ENCODE measurements around the gene DIPK2B. TPM values are rescaled to one million over a fixed set of nuclear protein-coding genes. Genes with fewer than 3 reads are reported as not detected.
A peak's percentile ranks its signal among the peaks of the same experiment; 100 is the strongest.

The DIPK2B gene
- total RNA-seq (2014; rRNA removed; shearing (Covaris generic)) (not detected in 2 replicates), polyA plus RNA-seq (2016; fragmentation: Nextera tagmentation; extraction: Ambion mirVana) (not detected in 2 replicates)

GRCh38 chrX:45200741-45201234, at the start of gene DIPK2B:
DIPK2B (minus strand) TSS chrX:45200876; CDS start chrX:45200826, 50 bp downstream.
- Histone ChIP-seq H3K9me3 (ENCODE audit: low read depth) (no peaks in the 10 kb centered on the region), H3K9me2 (ENCODE audit: insufficient read depth) (no peaks in the 10 kb centered on the region), H3K27me3 (replicated peaks; ENCODE audit: insufficient read depth) (no peaks in the 10 kb centered on the region), H3K27ac (no peak within 1 kb of the TSS), H3K4me2 (ENCODE audit: unreplicated experiment) (no peak within 1 kb of the TSS), H3K79me2 (ENCODE audit: insufficient read depth) (no peaks in the 10 kb centered on the region), H4K20me1 (ENCODE audit: insufficient read depth) (no peaks in the 10 kb centered on the region), H2AFZ (no peak within 1 kb of the TSS), H3F3A (ENCODE audit: insufficient read depth) (no peaks in the 10 kb centered on the region), H3K4me3 (no peak within 1 kb of the TSS), H3K36me3 (ENCODE audit: low read depth) (no peaks in the 10 kb centered on the region), H3K9ac (no peak within 1 kb of the TSS), H3K4me1 (ENCODE audit: insufficient read depth) (no peaks in the 10 kb centered on the region)
- TF ChIP-seq EZH2phosphoT487 (IDR thresholded peaks at IDR 0.05; ENCODE audit: insufficient read depth, low read depth) (no peak), EZH2 (IDR thresholded peaks at IDR 0.05; ENCODE audit: insufficient read depth, poor library complexity, severe bottlenecking) (no peak)
- in situ Hi-C loops (cut with MboI) = no loop called here
- WGBS, 2 experiments (ENCODE audit: low coverage in 1 of 2, low lambda C conversion rate in 2 of 2, missing lambda C conversion rate in 2 of 2) = 90 to 92% methylated on average over 7 to 9 of the region's 9 CpGs
- DNase-seq = no peak

GRCh38 chrX:45240301-45240700, 39.6 kb upstream of the DIPK2B start:
- no peak overlapping the region for H3K4me2 ChIP-seq (ENCODE audit: unreplicated experiment)
- H3K27me3 ChIP-seq (replicated peaks; ENCODE audit: insufficient read depth) = no peaks in the 10 kb centered on the region
- no peaks in the 10 kb centered on the region for H3K79me2 ChIP-seq (ENCODE audit: insufficient read depth)
- in situ Hi-C loops (cut with MboI) = no loop called here
- no peaks in the 10 kb centered on the region for H3F3A ChIP-seq (ENCODE audit: insufficient read depth)
- no peak overlapping the region for H3K27ac ChIP-seq
- H3K9me3 ChIP-seq (ENCODE audit: low read depth) = no peaks in the 10 kb centered on the region
- no peak for DNase-seq
- no peak overlapping the region for H3K9ac ChIP-seq
- whole genome bisulfite sequencing, 2 experiments (ENCODE audit: low coverage in 1 of 2, low lambda C conversion rate in 2 of 2, missing lambda C conversion rate in 2 of 2) = 75 to 77% methylated on average over 4 of the region's 4 CpGs
- H4K20me1 ChIP-seq (ENCODE audit: insufficient read depth) = no peaks in the 10 kb centered on the region
- H3K4me3 ChIP-seq = no peak overlapping the region
- H3K9me2 ChIP-seq (ENCODE audit: insufficient read depth) = no peaks in the 10 kb centered on the region
- H3K4me1 ChIP-seq (ENCODE audit: insufficient read depth) = no peaks in the 10 kb centered on the region
- TF ChIP-seq EZH2 (IDR thresholded peaks at IDR 0.05; ENCODE audit: insufficient read depth, poor library complexity, severe bottlenecking) (no peak), EZH2phosphoT487 (IDR thresholded peaks at IDR 0.05; ENCODE audit: insufficient read depth, low read depth) (no peak)
- no peak overlapping the region for H2AFZ ChIP-seq
- H3K36me3 ChIP-seq (ENCODE audit: low read depth) = no peaks in the 10 kb centered on the region

GRCh38 chrX:45238489-45238888, 37.8 kb upstream of the DIPK2B start:
- no peak for TF ChIP-seq EZH2phosphoT487 (IDR thresholded peaks at IDR 0.05; ENCODE audit: insufficient read depth, low read depth)
- TF ChIP-seq EZH2 (IDR thresholded peaks at IDR 0.05; ENCODE audit: insufficient read depth, poor library complexity, severe bottlenecking) = no peak
- H2AFZ ChIP-seq = no peak overlapping the region
- no peaks in the 10 kb centered on the region for H3K9me3 ChIP-seq (ENCODE audit: low read depth)
- H3K9me2 ChIP-seq (ENCODE audit: insufficient read depth) = no peaks in the 10 kb centered on the region
- H4K20me1 ChIP-seq (ENCODE audit: insufficient read depth) = no peaks in the 10 kb centered on the region
- no peaks in the 10 kb centered on the region for H3K27me3 ChIP-seq (replicated peaks; ENCODE audit: insufficient read depth)
- H3K79me2 ChIP-seq (ENCODE audit: insufficient read depth) = no peaks in the 10 kb centered on the region
- H3K36me3 ChIP-seq (ENCODE audit: low read depth) = no peaks in the 10 kb centered on the region
- H3F3A ChIP-seq (ENCODE audit: insufficient read depth) = no peaks in the 10 kb centered on the region
- no peak for DNase-seq
- in situ Hi-C loops (cut with MboI) = no loop called here
- no peak overlapping the region for H3K4me3 ChIP-seq
- H3K4me1 ChIP-seq (ENCODE audit: insufficient read depth) = no peaks in the 10 kb centered on the region
- H3K9ac ChIP-seq = no peak overlapping the region
- H3K27ac ChIP-seq = no peak overlapping the region
- WGBS, 2 experiments (ENCODE audit: low coverage in 1 of 2, low lambda C conversion rate in 2 of 2, missing lambda C conversion rate in 2 of 2) = 0% methylated on average over 1 of the region's 1 CpG
- no peak overlapping the region for H3K4me2 ChIP-seq (ENCODE audit: unreplicated experiment)

GRCh38 chrX:45233531-45233930, 32.9 kb upstream of the DIPK2B start:
- Histone ChIP-seq H3K9me2 (ENCODE audit: insufficient read depth) (no peaks in the 10 kb centered on the region), H4K20me1 (ENCODE audit: insufficient read depth) (no peaks in the 10 kb centered on the region), H3K9ac (no peak overlapping the region), H3K27ac (no peak overlapping the region), H3F3A (ENCODE audit: insufficient read depth) (no peaks in the 10 kb centered on the region), H3K36me3 (ENCODE audit: low read depth) (no peaks in the 10 kb centered on the region), H3K4me3 (no peak overlapping the region), H3K9me3 (ENCODE audit: low read depth) (no peaks in the 10 kb centered on the region), H3K27me3 (replicated peaks; ENCODE audit: insufficient read depth) (no peaks in the 10 kb centered on the region), H3K4me2 (ENCODE audit: unreplicated experiment) (no peak overlapping the region), H3K79me2 (ENCODE audit: insufficient read depth) (no peaks in the 10 kb centered on the region), H3K4me1 (ENCODE audit: insufficient read depth) (no peaks in the 10 kb centered on the region), H2AFZ (no peak overlapping the region)
- in situ Hi-C loops (cut with MboI) = no loop called here
- WGBS, 2 experiments (ENCODE audit: low coverage in 1 of 2, low lambda C conversion rate in 2 of 2, missing lambda C conversion rate in 2 of 2) = 40 to 58% methylated on average over 2 of the region's 2 CpGs
- peak; percentile 2 for DNase-seq
- TF ChIP-seq EZH2phosphoT487 (IDR thresholded peaks at IDR 0.05; ENCODE audit: insufficient read depth, low read depth) (no peak), EZH2 (IDR thresholded peaks at IDR 0.05; ENCODE audit: insufficient read depth, poor library complexity, severe bottlenecking) (no peak)

GRCh38 chrX:45232139-45232538, 31.5 kb upstream of the DIPK2B start:
- Histone ChIP-seq H3K27ac (no peak overlapping the region), H3K9me2 (ENCODE audit: insufficient read depth) (no peaks in the 10 kb centered on the region), H2AFZ (no peak overlapping the region), H3K4me1 (ENCODE audit: insufficient read depth) (no peaks in the 10 kb centered on the region), H3K4me2 (ENCODE audit: unreplicated experiment) (no peak overlapping the region), H3K9me3 (ENCODE audit: low read depth) (no peaks in the 10 kb centered on the region), H3K79me2 (ENCODE audit: insufficient read depth) (no peaks in the 10 kb centered on the region), H3K36me3 (ENCODE audit: low read depth) (no peaks in the 10 kb centered on the region), H3K4me3 (no peak overlapping the region), H3K27me3 (replicated peaks; ENCODE audit: insufficient read depth) (no peaks in the 10 kb centered on the region), H3F3A (ENCODE audit: insufficient read depth) (no peaks in the 10 kb centered on the region), H3K9ac (no peak overlapping the region), H4K20me1 (ENCODE audit: insufficient read depth) (no peaks in the 10 kb centered on the region)
- no peak for DNase-seq
- 47 to 52% methylated on average over 3 of the region's 3 CpGs for WGBS, 2 experiments (ENCODE audit: low coverage in 1 of 2, low lambda C conversion rate in 2 of 2, missing lambda C conversion rate in 2 of 2)
- no peak for TF ChIP-seq EZH2phosphoT487 (IDR thresholded peaks at IDR 0.05; ENCODE audit: insufficient read depth, low read depth)
- no peak for TF ChIP-seq EZH2 (IDR thresholded peaks at IDR 0.05; ENCODE audit: insufficient read depth, poor library complexity, severe bottlenecking)
- in situ Hi-C loops (cut with MboI) = no loop called here

All from GM23248 (cell line).